Measurements from ENCODE around the gene MRPL58.

- TF ChIP-seq POLR2AphosphoS5 (IDR thresholded peaks at IDR 0.05; ENCODE audit: low read depth, low read length), result no peak
- TF ChIP-seq POLR2A (IDR thresholded peaks at IDR 0.05; ENCODE audit: low read depth, low read length), result no peak
- no peak for TF ChIP-seq TAF1 (IDR thresholded peaks at IDR 0.05; ENCODE audit: low read depth, low read length)
Measured at GRCh38 chr17:75004371-75004770, 8.1 kb upstream of the MRPL58 start.
